Endothelial cell of umbilical vein (primary cell): ENCODE data around the gene HCN2. TPM values are rescaled to one million over a fixed set of nuclear protein-coding genes. Genes with fewer than 3 reads are reported as not detected.

Experiments
- BruUV-seq: library from RNA; stranded (reverse); fragments of 400-500 nt; replicated peaks from 2 replicates; lab custom pipeline; 2021; lab: Mats Ljungman, UMichigan
- CTCF ChIA-PET: fragments of 300-600, 350-600 bp; sonication (Branson Sonifier 250); formaldehyde crosslinking; loops from one replicate; lab custom pipeline; 2021; ENCODE audit warnings: antibody characterized with exemption, inconsistent platforms; lab: Charles Lee
- POLR2A ChIA-PET: fragments of 300-600, 350-600 bp; sonication (Branson Sonifier 250); formaldehyde crosslinking; loops from one replicate; lab custom pipeline; 2021; ENCODE audit warnings: antibody characterized with exemption, inconsistent platforms; lab: Charles Lee
- DNase-seq: peaks from one replicate; pipeline ENCODE4 v3.0.0-alpha.2; 2011; ENCODE audit warnings: low read depth, low spot score
- FAIRE-seq: peaks from 2 replicates; lab custom pipeline; 2011; peaks lifted over from hg19 to GRCh38; lab: Jason Lieb, UNC
- H2AFZ ChIP-seq: 2 replicates; pipeline ENCODE4 v1.6.0; 2012; ENCODE audit warnings: low read depth, low read length, control low read depth, inconsistent platforms
- H3K27ac ChIP-seq: 2 replicates; pipeline ENCODE4 v1.5.1; 2011; ENCODE audit warnings: low read depth, mild to moderate bottlenecking, control low read depth, low read length, moderate library complexity; ENCODE audit not compliant: insufficient read depth
- H3K27me3 ChIP-seq, 2 experiments: 2 replicates each; pipeline versions ENCODE4 v1.6.0 to v1.6.1; 2011; ENCODE audit warnings: low read length in 2 of 2, mixed read lengths in 1 of 2; ENCODE audit not compliant: control insufficient read depth in 2 of 2, insufficient read depth in 2 of 2
- H3K36me3 ChIP-seq, 2 experiments: 2 replicates in 1 of 2; 3 replicates in 1 of 2; pipeline ENCODE4 v1.5.1; 2011; ENCODE audit warnings: low read length in 2 of 2, mild to moderate bottlenecking in 1 of 2, moderate library complexity in 1 of 2; ENCODE audit not compliant: control insufficient read depth in 2 of 2, insufficient read depth in 2 of 2; ENCODE audit errors: extremely low read depth in 1 of 2
- H3K4me1 ChIP-seq: 3 replicates; pipeline ENCODE4 v1.5.1; 2011; ENCODE audit warnings: mild to moderate bottlenecking, low read length; ENCODE audit not compliant: control insufficient read depth, insufficient read depth; ENCODE audit errors: extremely low read depth
- H3K4me2 ChIP-seq: 2 replicates; pipeline ENCODE4 v1.6.1; 2011; ENCODE audit warnings: low read length, control low read depth, mixed read lengths; ENCODE audit not compliant: insufficient read depth
- H3K4me3 ChIP-seq, 3 experiments: fragments of 200-600 bp in 1 of 3; sonication (generic), shearing (Covaris generic) in 1 of 3; replicated peaks in 1 of 3; 2 replicates each; pipeline ENCODE4 v1.5.1; 2011 to 2016; ENCODE audit warnings: control low read depth in 3 of 3, low read length in 3 of 3, mild to moderate bottlenecking in 2 of 3, inconsistent platforms in 1 of 3, low read depth in 1 of 3, moderate library complexity in 1 of 3; ENCODE audit not compliant: insufficient read depth in 1 of 3
- H3K79me2 ChIP-seq: 2 replicates; pipeline ENCODE4 v1.6.0; 2012; ENCODE audit warnings: low read length, inconsistent platforms; ENCODE audit not compliant: control insufficient read depth, insufficient read depth
- H3K9ac ChIP-seq: replicated peaks from 2 replicates; pipeline ENCODE3; 2011; ENCODE audit warnings: low read length, control low read depth; ENCODE audit not compliant: insufficient read depth; ENCODE audit errors: extremely low read depth
- H3K9me1 ChIP-seq: replicated peaks from 3 replicates; pipeline ENCODE4 v1.6.0; 2011; ENCODE audit warnings: mild to moderate bottlenecking, low read length; ENCODE audit not compliant: control insufficient read depth, insufficient read depth; ENCODE audit errors: extremely low read depth
- H3K9me3 ChIP-seq: replicated peaks from 2 replicates; pipeline ENCODE4 v1.5.1; 2012; ENCODE audit warnings: low read length, inconsistent platforms; ENCODE audit not compliant: control insufficient read depth, insufficient read depth
- H4K20me1 ChIP-seq: replicated peaks from 2 replicates; pipeline ENCODE3; 2011; ENCODE audit warnings: mild to moderate bottlenecking, low read length; ENCODE audit not compliant: control insufficient read depth, insufficient read depth; ENCODE audit errors: extremely low read depth
- EZH2 ChIP-seq: IDR thresholded peaks from 2 replicates; pipeline ENCODE4 v1.6.1; 2012; ENCODE audit warnings: borderline replicate concordance, low read depth, mild to moderate bottlenecking, moderate library complexity, low read length, inconsistent platforms; ENCODE audit not compliant: severe bottlenecking
- FOS ChIP-seq: IDR thresholded peaks from 2 replicates; pipeline ENCODE4 v1.6.1; 2011; ENCODE audit warnings: mild to moderate bottlenecking, low read length, moderate library complexity, borderline replicate concordance; ENCODE audit not compliant: insufficient read depth
- GATA2 ChIP-seq: IDR thresholded peaks from 2 replicates; pipeline ENCODE4 v1.7.0; 2011; ENCODE audit warnings: low read depth, mild to moderate bottlenecking, moderate library complexity, mixed read lengths, low read length; ENCODE audit not compliant: insufficient read length, insufficient read depth
- JUN ChIP-seq: IDR thresholded peaks from 2 replicates; pipeline ENCODE4 v1.6.1; 2011; ENCODE audit warnings: borderline replicate concordance, low read depth; ENCODE audit not compliant: insufficient read length, insufficient read depth
- MYC ChIP-seq: IDR thresholded peaks from one replicate; pipeline ENCODE4 v1.6.1; 2011; ENCODE audit warnings: mild to moderate bottlenecking, low read depth, low read length
- POLR2A ChIP-seq: IDR thresholded peaks from 2 replicates; pipeline ENCODE4 v1.6.1; 2012; ENCODE audit warnings: low read depth, mild to moderate bottlenecking, control low read depth, low read length
- POLR2AphosphoS5 ChIP-seq: IDR thresholded peaks from 2 replicates; pipeline ENCODE4 v1.6.1; 2012; ENCODE audit warnings: low read depth, mild to moderate bottlenecking, control low read depth, low read length, moderate library complexity; ENCODE audit not compliant: insufficient read depth
- dilution Hi-C: fragments of 300-500 bp; cut with MboI; formaldehyde crosslinking; loops from one replicate; pipeline ENCODE4 v1.15.0; 2019; ENCODE audit warnings: low sequenced_read_pairs; ENCODE audit not compliant: extremely low pct_ligation_motif_present
- intact Hi-C: fragments of 100-400 bp; cut with micrococcal nuclease; formaldehyde crosslinking; loops from one replicate; pipeline ENCODE4 v1.10.0; 2022
- polyA plus RNA-seq, 4 experiments: library from polyadenylated mRNA; depleted of rRNA in 3 of 4; stranded (reverse) in 3 of 4; unstranded in 1 of 4; fragments of >200 nt; gene quantifications; 2 replicates each; pipeline versions ENCODE4 v1.2.1 to v1.2.3, GENCODE V29; 2011 to 2012; ENCODE audit warnings: missing spikeins in 1 of 4
- total RNA-seq: library from RNA; stranded (reverse); gene quantifications from 2 replicates; pipeline ENCODE4 v1.2.3, GENCODE V29; 2021
- TF ChIP-seq, protein P1 (sequence below), 2 donors: IDR thresholded peaks; 1 replicate in 1 of 2; 2 replicates in 1 of 2; pipeline ENCODE4 v1.5.1; 2011; ENCODE audit warnings: low read length in 2 of 2, mild to moderate bottlenecking in 2 of 2, moderate library complexity in 2 of 2, control low read depth in 1 of 2, inconsistent platforms in 1 of 2, low read depth in 1 of 2; ENCODE audit not compliant: insufficient read depth in 1 of 2; ENCODE audit errors: extremely low read depth in 1 of 2
- TF ChIP-seq, protein P2 (sequence below): IDR thresholded peaks from 2 replicates; pipeline ENCODE4 v1.6.1; 2011; ENCODE audit not compliant: insufficient read depth, insufficient read length

HCN2 gene
- total and polyA plus RNA-seq, 2 donors (not counting 3 experiments of a cell fraction or from before 2014, with no cell fraction given): 0.18 to 0.53 TPM

DNA sequence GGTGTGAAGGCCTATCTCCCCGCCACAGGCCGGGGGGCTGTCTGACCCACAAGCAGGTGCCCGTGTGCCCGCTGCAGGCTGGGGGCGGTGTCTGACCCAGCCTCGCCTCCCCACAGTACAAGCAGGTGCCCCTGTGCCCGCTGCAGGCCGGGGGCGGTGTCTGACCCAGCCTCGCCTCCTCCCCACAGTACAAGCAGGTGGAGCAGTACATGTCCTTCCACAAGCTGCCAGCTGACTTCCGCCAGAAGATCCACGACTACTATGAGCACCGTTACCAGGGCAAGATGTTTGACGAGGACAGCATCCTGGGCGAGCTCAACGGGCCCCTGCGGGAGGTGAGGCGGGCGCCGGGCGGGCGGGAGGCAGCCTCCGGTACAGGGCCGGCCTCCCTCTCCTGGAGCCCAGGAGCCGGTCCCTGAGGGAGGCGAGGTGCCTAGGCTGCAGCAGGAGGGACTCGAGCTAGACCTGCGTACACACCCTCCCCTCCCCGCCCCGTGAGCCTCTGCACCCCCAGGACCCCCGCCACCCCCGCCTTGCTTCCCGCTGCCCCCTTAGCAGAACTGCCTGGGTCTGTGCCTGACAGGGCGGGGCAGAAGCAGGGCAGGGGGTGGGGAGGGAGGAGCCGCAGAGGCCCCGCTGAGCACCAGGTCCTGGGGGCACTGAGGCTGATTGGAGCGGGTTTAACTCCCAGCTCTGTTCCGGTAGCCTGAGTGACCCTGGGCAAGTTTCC, 20.6 kb downstream of the HCN2 start:
- no peak for DNase-seq
- peak overlapping the region; percentile 50 for H2AFZ ChIP-seq
- no peak overlapping the region for H3K4me3 ChIP-seq
- no peak overlapping the region for H3K4me2 ChIP-seq
- ChIA-PET CTCF (interaction anchor here (1.6 kb wide), 1 partner anchor 26 kb away, joined by 6 read pairs; no protein-coding TSS in a partner anchor), POLR2A (no interaction called here)
- no peaks in the 10 kb centered on the region for H4K20me1 ChIP-seq
- no peaks in the 10 kb centered on the region for H3K36me3 ChIP-seq
- dilution Hi-C loops: no loop called here
- H3K9me1 ChIP-seq: no peaks in the 10 kb centered on the region
- intact Hi-C loops: no loop called here
- no peaks in the 10 kb centered on the region for H3K79me2 ChIP-seq
- no TSS peak for BruUV-seq
- no peak for FAIRE-seq
- no peak overlapping the region for H3K27ac ChIP-seq
- no peak overlapping the region for H3K9ac ChIP-seq
- H3K4me1 ChIP-seq: peaks cover 8% of the 10 kb centered on the region
- no peaks in the 10 kb centered on the region for H3K9me3 ChIP-seq
- H3K27me3 ChIP-seq: no peaks in the 10 kb centered on the region
- TF ChIP-seq JUN (no peak), POLR2AphosphoS5 (no peak), EZH2 (no peak), POLR2A (no peak), MYC (no peak), FOS (no peak), GATA2 (no peak)
- TF ChIP-seq, protein P1, sequence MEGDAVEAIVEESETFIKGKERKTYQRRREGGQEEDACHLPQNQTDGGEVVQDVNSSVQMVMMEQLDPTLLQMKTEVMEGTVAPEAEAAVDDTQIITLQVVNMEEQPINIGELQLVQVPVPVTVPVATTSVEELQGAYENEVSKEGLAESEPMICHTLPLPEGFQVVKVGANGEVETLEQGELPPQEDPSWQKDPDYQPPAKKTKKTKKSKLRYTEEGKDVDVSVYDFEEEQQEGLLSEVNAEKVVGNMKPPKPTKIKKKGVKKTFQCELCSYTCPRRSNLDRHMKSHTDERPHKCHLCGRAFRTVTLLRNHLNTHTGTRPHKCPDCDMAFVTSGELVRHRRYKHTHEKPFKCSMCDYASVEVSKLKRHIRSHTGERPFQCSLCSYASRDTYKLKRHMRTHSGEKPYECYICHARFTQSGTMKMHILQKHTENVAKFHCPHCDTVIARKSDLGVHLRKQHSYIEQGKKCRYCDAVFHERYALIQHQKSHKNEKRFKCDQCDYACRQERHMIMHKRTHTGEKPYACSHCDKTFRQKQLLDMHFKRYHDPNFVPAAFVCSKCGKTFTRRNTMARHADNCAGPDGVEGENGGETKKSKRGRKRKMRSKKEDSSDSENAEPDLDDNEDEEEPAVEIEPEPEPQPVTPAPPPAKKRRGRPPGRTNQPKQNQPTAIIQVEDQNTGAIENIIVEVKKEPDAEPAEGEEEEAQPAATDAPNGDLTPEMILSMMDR (IDR thresholded peaks at IDR 0.05; ENCODE audit: extremely low read depth in 1 of 2, insufficient read depth in 1 of 2, low read depth in 1 of 2, low read length in 2 of 2): no peak
- TF ChIP-seq, protein P2, sequence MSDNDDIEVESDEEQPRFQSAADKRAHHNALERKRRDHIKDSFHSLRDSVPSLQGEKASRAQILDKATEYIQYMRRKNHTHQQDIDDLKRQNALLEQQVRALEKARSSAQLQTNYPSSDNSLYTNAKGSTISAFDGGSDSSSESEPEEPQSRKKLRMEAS: no peak
